Measurements from ENCODE around the gene CD300LB. TPM values are rescaled to one million over a fixed set of nuclear protein-coding genes. Genes with fewer than 3 reads are reported as not detected.
"Not testable (repeated sequence)": the region's sequence is repeated elsewhere in the genome, so short reads cannot be mapped to it uniquely, and the experiment has no call there.

CD300LB gene
- under 1 TPM; 0.81 to 0.85 TPM for total RNA-seq

DNA sequence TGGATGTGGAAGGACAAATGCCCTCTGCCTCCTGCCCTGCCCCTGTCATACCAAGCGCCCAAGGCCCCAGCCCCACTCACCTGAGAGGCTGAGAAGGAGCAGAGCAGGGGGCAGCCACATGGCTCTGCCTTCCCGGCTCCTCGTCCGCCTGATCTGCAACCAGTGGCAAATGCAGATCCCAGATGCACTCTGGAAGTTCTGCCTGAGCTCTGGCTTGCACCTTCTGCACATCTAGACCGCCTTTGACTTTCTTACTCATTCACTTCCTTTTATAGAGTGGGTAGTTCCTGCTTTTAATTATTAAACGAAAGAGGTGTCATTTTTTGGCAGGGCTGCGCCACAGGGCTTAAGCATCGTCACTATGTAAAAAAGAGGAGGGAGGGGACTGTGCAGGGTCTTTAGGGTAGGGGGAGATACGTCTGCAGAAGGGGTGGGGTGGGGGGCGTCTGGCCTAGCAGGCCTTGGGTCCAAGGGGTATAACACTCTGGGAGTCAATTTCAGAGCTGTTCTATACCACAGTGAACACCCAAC, at the start of gene CD300LB:
TSS of gene CD300LB (minus strand) at position 245 of the 531 bp plus-strand sequence. CDS start at position 120, 125 bp downstream.
- TF ChIP-seq, protein P1, sequence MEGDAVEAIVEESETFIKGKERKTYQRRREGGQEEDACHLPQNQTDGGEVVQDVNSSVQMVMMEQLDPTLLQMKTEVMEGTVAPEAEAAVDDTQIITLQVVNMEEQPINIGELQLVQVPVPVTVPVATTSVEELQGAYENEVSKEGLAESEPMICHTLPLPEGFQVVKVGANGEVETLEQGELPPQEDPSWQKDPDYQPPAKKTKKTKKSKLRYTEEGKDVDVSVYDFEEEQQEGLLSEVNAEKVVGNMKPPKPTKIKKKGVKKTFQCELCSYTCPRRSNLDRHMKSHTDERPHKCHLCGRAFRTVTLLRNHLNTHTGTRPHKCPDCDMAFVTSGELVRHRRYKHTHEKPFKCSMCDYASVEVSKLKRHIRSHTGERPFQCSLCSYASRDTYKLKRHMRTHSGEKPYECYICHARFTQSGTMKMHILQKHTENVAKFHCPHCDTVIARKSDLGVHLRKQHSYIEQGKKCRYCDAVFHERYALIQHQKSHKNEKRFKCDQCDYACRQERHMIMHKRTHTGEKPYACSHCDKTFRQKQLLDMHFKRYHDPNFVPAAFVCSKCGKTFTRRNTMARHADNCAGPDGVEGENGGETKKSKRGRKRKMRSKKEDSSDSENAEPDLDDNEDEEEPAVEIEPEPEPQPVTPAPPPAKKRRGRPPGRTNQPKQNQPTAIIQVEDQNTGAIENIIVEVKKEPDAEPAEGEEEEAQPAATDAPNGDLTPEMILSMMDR (IDR thresholded peaks at IDR 0.05) = no peak
- DNase-seq (ENCODE audit: low spot score) = no peak
- Histone ChIP-seq H3K4me3 (peak within 1 kb of the TSS; percentile 38), H3K9me3 (no peaks in the 10 kb centered on the region), H3K36me3 (no peaks in the 10 kb centered on the region), H3K27me3 (replicated peaks; ENCODE audit: insufficient read depth) (no peaks in the 10 kb centered on the region), H3K4me1 (ENCODE audit: control insufficient read depth in 1 of 2, low read depth in 2 of 2) (no peaks in the 10 kb centered on the region), H3K27ac (no peak within 1 kb of the TSS)
- no peak for ATAC-seq (ENCODE audit: insufficient number of reproducible peaks, low FRiP score, low read depth)

DNA sequence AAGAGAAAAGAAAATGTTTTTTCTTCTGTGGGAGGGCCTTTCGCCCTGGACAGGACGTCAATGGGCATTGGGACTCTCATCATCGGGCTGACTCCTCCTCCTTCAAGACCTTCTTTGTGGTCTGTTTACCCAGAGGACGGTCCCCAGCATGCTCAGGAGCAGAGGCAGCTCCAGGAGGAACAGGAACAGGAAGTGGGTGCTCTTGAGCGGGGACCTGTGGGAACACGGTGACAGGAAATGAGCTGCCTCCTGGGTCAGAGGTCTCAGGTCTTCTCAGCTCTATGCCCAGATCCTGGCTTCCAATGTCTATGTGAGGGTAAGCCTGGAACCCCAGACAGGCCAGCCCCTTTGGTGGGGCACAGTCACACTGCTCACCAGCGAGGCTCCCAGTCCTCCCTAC, 48.6 kb upstream of the CD300LB start:
- no peak for DNase-seq (ENCODE audit: low spot score)

DNA sequence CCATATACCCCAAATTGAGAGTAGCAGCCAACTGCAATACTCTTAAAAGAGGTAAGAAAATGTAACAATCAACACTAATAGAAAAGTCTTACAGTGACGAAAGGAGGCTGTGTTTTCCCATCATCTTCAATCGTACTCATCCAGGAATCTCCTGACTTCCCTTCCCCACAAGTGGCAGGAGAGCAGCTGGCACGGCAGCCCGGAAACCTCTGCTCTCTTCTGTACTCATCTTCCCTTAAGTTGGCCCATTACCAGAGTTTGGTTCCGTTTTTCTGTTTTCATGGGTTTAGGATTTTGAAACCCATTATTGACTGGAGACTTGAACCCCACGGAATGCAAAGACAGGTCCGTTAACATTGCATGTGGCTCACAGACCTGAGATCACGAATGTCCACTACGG, 47.7 kb upstream of the CD300LB start:
- H3K27ac ChIP-seq = no peak overlapping the region
- ATAC-seq (ENCODE audit: insufficient number of reproducible peaks, low FRiP score, low read depth) (no peak), DNase-seq (ENCODE audit: low spot score) (no peak)
- H3K27me3 ChIP-seq (replicated peaks; ENCODE audit: insufficient read depth) = no peaks in the 10 kb centered on the region
- no peak overlapping the region for H3K4me3 ChIP-seq
- H3K36me3 ChIP-seq = no peaks in the 10 kb centered on the region
- no peaks in the 10 kb centered on the region for H3K4me1 ChIP-seq (ENCODE audit: control insufficient read depth in 1 of 2, low read depth in 2 of 2)
- no peaks in the 10 kb centered on the region for H3K9me3 ChIP-seq
- TF ChIP-seq, protein P1 (IDR thresholded peaks at IDR 0.05) = no peak

More for the DNA sequence above, 48.6 kb upstream of the CD300LB start:
- TF ChIP-seq, protein P1 (IDR thresholded peaks at IDR 0.05) = no peak
- no peak for ATAC-seq (ENCODE audit: insufficient number of reproducible peaks, low FRiP score, low read depth)
- no peak overlapping the region for H3K27ac ChIP-seq
- H3K4me1 ChIP-seq (ENCODE audit: control insufficient read depth in 1 of 2, low read depth in 2 of 2) = no peaks in the 10 kb centered on the region
- H3K9me3 ChIP-seq = no peaks in the 10 kb centered on the region
- no peaks in the 10 kb centered on the region for H3K27me3 ChIP-seq (replicated peaks; ENCODE audit: insufficient read depth)
- H3K4me3 ChIP-seq = no peak overlapping the region
- no peaks in the 10 kb centered on the region for H3K36me3 ChIP-seq

DNA sequence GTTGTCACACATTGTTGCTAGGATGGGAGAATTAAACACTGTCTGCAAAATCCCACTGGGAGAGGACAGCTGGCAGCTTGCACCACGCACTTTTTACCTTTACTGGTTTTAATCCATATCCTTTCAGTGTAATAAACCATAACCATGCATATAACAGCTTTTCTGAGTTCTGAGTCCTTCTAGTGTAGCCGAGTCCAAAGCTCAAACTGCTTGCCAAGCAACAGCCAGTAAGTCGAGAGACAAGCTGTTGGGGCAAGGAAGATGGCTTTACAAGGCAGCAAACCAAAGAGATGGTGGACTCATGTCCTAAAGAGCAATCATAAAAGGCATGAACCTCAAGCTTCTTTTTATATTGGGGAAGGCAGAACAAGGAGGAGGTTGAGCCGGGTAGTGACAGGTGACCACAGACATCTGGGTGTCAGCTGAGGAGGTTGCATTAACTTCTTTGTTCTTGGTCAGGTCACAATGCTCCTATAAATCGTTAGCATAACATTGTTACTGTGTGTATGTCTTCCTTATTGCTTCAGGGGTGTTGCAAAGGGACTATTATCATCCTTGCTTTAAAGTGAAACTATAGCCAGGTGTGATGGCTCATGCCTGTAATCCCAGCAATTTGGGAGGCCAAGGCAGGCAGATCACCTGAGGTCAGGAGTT, 43.3 kb upstream of the CD300LB start:
- Histone ChIP-seq H3K9me3 (no peaks in the 10 kb centered on the region), H3K36me3 (no peaks in the 10 kb centered on the region), H3K27me3 (replicated peaks; ENCODE audit: insufficient read depth) (no peaks in the 10 kb centered on the region), H3K27ac (no peak overlapping the region), H3K4me3 (no peak overlapping the region), H3K4me1 (ENCODE audit: control insufficient read depth in 1 of 2, low read depth in 2 of 2) (no peaks in the 10 kb centered on the region)
- DNase-seq (ENCODE audit: low spot score) (no peak), ATAC-seq (ENCODE audit: insufficient number of reproducible peaks, low FRiP score, low read depth) (no peak)
- TF ChIP-seq, protein P1 (IDR thresholded peaks at IDR 0.05) = no peak

DNA sequence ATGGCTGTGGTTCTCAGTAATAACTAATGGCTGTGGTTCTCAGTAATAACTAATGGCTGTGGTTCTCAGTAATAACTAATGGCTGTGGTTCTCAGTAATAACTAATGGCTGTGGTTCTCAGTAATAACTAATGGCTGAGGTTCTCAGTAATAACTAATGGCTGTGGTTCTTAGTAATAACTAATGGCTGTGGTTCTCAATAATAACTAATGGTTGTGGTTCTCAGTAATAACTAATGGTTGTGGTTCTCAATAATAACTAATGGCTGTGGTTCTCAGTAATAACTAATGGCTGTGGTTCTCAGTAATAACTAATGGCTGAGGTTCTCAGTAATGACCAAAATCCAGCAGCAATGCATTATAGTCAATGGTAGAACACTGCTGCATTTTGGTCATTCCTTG, 42.4 kb upstream of the CD300LB start:
- H3K27ac ChIP-seq; H3K27me3 ChIP-seq (replicated peaks; ENCODE audit: insufficient read depth); H3K9me3 ChIP-seq; H3K4me3 ChIP-seq; ATAC-seq (ENCODE audit: insufficient number of reproducible peaks, low FRiP score, low read depth); DNase-seq (ENCODE audit: low spot score); H3K36me3 ChIP-seq; H3K4me1 ChIP-seq (ENCODE audit: control insufficient read depth in 1 of 2, low read depth in 2 of 2): not testable (repeated sequence)
